Dendritic cell treated with granulocyte-macrophage colony-stimulating factor and Interleukin-4, amounts not matched to agents 40 ng/mL and 50 ng/mL, for 4 days (primary cell): Measurements from ENCODE around the gene PCSK5.

Source experiments
- H3K27ac Mint-ChIP-seq: one replicate; pipeline ENCODE4 v1.8.0; 2022; ENCODE audit warnings: mild to moderate bottlenecking, mixed read lengths
- H3K27me3 Mint-ChIP-seq: one replicate; pipeline ENCODE4 v1.8.0; 2022; ENCODE audit warnings: mild to moderate bottlenecking, mixed read lengths
- H3K36me3 Mint-ChIP-seq: one replicate; pipeline ENCODE4 v1.8.0; 2022; ENCODE audit warnings: low read depth, mixed read lengths
- H3K4me1 Mint-ChIP-seq: one replicate; pipeline ENCODE4 v1.8.0; 2022; ENCODE audit warnings: low read depth, mixed read lengths
- H3K4me3 Mint-ChIP-seq: one replicate; pipeline ENCODE4 v1.8.0; 2022; ENCODE audit warnings: mild to moderate bottlenecking, moderate library complexity, mixed read lengths
- H3K9me3 Mint-ChIP-seq: one replicate; pipeline ENCODE4 v1.8.0; 2022; ENCODE audit warnings: mixed read lengths
- intact Hi-C: fragments of 100-400 bp; cut with micrococcal nuclease; formaldehyde crosslinking; loops from one replicate; pipeline ENCODE4 v1.15.0; 2022

Gene PCSK5

DNA sequence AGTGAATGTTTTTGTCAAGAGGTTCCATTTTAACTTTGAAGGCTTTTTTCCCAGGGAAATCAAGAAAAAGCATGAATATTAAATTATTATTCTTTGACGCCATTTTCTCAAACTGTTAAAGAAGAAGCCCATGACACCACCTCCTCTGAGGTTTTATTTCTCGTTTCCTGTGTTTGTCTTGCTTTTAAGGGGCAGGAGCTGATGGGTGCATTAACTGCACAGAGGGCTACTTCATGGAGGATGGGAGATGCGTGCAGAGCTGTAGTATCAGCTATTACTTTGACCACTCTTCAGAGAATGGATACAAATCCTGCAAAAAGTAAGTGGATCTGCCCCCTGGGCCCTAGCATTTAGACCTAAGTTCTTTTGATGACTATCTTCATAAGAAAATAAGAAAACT lies 298.4 kb downstream of the PCSK5 start:
- Mint-ChIP-seq H3K4me1 (no peaks in the 10 kb centered on the region), H3K4me3 (no peak overlapping the region), H3K36me3 (peaks cover 64% of the 10 kb centered on the region), H3K27ac (no peak overlapping the region), H3K27me3 (no peaks in the 10 kb centered on the region), H3K9me3 (no peaks in the 10 kb centered on the region)
- intact Hi-C loops: no loop called here

DNA sequence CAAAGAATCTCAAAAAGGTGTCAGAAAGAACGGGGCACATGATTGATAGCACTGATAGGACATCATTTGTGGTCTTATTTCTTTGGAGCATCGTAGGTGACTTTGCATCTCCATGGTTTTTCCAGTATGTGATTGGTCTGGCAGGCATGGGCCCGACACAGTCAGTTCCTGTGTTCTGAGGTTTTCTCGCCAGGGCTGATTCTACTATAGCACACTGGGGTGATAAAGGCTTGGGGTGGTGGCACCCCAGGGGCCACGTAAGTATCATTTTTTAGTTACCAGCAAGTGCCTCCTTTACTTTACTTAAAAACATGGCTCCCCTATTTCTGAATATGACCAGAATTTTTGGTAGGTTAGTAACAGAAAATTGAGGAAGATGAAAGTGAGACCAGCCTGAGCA lies 301.0 kb downstream of the PCSK5 start:
- H3K9me3 Mint-ChIP-seq: no peaks in the 10 kb centered on the region
- H3K4me1 Mint-ChIP-seq: no peaks in the 10 kb centered on the region
- no peaks in the 10 kb centered on the region for H3K27me3 Mint-ChIP-seq
- intact Hi-C loops: no loop called here
- H3K36me3 Mint-ChIP-seq: peaks cover 60% of the 10 kb centered on the region
- H3K27ac Mint-ChIP-seq: no peak overlapping the region
- H3K4me3 Mint-ChIP-seq: no peak overlapping the region

DNA sequence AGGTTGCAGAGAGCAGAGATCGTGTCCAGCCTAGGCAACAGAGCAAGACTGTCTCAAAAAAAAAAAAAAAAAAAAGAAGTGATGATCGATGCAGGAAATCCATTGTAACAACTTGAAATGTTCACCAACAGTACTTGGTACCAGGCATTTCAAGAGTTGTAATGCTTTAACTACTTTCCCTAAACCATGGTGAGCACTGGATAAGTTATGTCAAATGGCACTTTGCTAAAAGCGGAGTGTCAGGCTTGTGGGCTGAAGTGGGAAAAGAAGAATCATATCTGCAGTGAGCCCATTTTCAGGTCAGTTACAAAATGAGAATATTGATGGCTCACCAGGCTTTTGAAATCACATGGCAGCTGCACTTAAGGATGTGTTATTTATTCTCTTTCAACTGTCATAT lies 301.5 kb downstream of the PCSK5 start:
- intact Hi-C loops: no loop called here
- peaks cover 60% of the 10 kb centered on the region for H3K36me3 Mint-ChIP-seq
- no peak overlapping the region for H3K4me3 Mint-ChIP-seq
- no peaks in the 10 kb centered on the region for H3K9me3 Mint-ChIP-seq
- H3K27me3 Mint-ChIP-seq: no peaks in the 10 kb centered on the region
- H3K4me1 Mint-ChIP-seq: no peaks in the 10 kb centered on the region
- H3K27ac Mint-ChIP-seq: no peak overlapping the region

DNA sequence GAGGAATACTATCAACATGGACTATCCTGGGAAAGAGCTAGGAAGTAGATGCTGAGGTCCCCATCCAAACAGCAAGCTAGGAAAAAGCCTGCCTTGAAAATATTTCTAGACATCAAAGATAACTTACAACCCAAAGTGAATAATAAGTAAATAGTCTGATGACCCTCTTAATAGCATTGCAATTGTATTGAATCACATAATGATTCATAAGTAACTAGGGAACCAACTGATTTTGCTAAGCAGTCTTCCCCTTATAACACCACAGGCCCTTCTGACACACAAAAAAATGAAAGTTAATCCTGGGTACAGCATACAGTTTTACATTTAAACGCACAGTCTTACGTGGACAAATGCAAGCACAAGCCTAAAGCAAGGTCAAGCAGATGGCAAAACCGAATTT lies 304.4 kb downstream of the PCSK5 start:
- H3K4me1 Mint-ChIP-seq: no peaks in the 10 kb centered on the region
- H3K4me3 Mint-ChIP-seq: no peak overlapping the region
- no peaks in the 10 kb centered on the region for H3K9me3 Mint-ChIP-seq
- no peak overlapping the region for H3K27ac Mint-ChIP-seq
- no peaks in the 10 kb centered on the region for H3K27me3 Mint-ChIP-seq
- intact Hi-C loops: no loop called here
- peaks cover 42% of the 10 kb centered on the region for H3K36me3 Mint-ChIP-seq

DNA sequence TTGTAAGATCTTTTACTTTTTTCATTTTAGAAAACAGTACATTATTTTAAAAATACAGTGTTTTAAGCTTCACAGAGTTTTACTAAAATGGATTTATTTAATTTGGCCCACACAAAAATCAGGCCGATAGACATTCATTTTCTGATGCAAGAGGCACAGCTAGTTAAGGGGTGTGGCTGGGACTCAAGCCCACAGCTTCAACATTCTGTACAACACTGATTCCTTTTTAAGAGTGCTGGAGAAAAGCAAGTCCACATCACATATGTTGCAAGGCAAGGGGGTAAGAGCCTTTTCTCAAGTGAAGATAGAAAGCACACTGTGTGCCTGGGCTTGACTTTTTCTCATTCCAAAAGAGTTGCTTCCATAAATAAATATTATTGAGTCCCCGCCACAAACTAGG lies 307.9 kb downstream of the PCSK5 start:
- Mint-ChIP-seq H3K36me3 (peaks cover 13% of the 10 kb centered on the region), H3K4me1 (peaks cover 4% of the 10 kb centered on the region), H3K9me3 (no peaks in the 10 kb centered on the region), H3K27ac (no peak overlapping the region), H3K4me3 (no peak overlapping the region), H3K27me3 (no peaks in the 10 kb centered on the region)
- intact Hi-C loops: no loop called here

DNA sequence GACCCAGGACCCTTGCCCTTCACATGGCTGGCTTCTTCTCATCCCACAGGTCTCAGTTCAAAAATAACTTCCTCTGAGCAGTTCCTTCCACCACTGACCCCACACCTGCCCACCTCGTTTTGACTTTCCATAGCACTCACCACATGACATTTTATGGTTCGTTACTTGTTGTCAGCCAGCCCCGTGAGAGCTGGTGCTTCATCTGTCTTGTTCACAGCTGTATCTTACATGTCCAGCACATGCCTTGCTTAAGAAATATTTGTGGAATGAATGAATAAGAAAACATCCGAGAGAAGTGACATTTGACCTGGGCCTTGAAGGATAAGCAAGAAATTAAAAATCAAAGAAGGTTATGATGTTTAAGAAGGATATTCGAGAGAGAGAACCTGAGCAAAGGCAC lies 309.8 kb downstream of the PCSK5 start:
- Mint-ChIP-seq H3K27me3 (peaks cover 4% of the 10 kb centered on the region), H3K9me3 (no peaks in the 10 kb centered on the region), H3K36me3 (no peaks in the 10 kb centered on the region), H3K27ac (no peak overlapping the region), H3K4me3 (no peak overlapping the region), H3K4me1 (peaks cover 5% of the 10 kb centered on the region)
- intact Hi-C loops: no loop called here

DNA sequence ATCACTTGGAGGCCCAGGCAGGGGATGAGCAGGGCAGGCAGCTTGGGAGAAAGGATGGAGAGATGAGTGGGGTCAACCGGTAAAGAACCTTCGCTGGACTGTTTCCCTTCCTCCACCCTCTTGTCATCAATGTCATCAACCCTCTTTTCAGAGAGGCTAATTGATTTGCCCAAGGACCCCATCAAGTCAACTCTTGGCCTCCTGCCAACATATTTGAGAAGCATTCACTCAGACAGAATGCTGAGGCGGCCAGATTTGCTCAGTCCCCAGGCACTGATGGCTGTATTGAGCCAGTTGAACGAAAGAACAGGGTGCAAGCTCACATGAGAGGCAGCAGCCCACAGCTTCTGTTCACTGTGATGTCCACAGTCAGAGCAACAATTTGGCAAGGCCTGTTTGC lies 310.3 kb downstream of the PCSK5 start:
- H3K36me3 Mint-ChIP-seq: no peaks in the 10 kb centered on the region
- no peaks in the 10 kb centered on the region for H3K9me3 Mint-ChIP-seq
- H3K27ac Mint-ChIP-seq: no peak overlapping the region
- peaks cover 5% of the 10 kb centered on the region for H3K4me1 Mint-ChIP-seq
- H3K27me3 Mint-ChIP-seq: peaks cover 4% of the 10 kb centered on the region
- no peak overlapping the region for H3K4me3 Mint-ChIP-seq
- intact Hi-C loops: no loop called here

DNA sequence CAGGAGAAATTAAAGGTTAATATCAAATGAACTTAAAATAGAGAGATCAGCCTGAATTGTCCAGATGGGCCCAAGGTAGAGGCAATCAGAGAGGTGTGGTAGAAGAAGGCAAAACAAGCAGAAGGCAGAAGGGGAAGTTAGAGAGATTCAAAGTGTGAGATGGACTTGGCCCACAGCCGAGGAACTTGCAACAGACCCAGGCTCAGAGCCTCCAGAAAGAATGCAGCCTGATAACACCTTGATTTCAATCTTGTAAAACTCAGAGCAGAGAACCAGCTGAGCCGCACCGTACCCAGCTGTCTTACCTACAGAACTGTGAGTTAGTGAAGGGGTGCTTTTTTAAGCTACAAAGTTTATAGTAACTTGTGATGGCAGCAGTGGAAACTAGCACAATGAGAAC lies 312.9 kb downstream of the PCSK5 start:
- Mint-ChIP-seq H3K9me3 (no peaks in the 10 kb centered on the region), H3K4me3 (no peak overlapping the region), H3K4me1 (peaks cover 5% of the 10 kb centered on the region), H3K36me3 (no peaks in the 10 kb centered on the region), H3K27me3 (peaks cover 4% of the 10 kb centered on the region), H3K27ac (no peak overlapping the region)
- intact Hi-C loops: no loop called here

DNA sequence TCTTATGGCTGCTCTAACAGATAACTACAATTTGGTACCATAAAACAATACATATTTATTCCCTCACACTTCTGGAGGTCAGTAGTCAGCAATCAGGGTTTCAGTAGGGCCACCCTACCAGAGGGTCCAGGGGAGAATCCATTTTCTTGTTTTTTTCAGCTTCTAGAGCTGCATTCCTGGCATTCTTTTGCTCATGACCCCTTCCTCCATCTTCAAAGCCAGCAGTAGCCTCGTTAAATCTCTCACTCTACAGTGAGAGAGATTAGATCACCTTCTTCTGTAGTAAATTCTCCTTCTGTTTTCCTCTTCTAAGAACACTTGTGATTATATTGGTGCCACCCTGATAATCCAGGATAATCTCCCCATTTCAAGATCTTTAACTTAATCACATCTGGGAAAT lies 316.3 kb downstream of the PCSK5 start:
- no peaks in the 10 kb centered on the region for H3K9me3 Mint-ChIP-seq
- peaks cover 5% of the 10 kb centered on the region for H3K4me1 Mint-ChIP-seq
- no peak overlapping the region for H3K4me3 Mint-ChIP-seq
- H3K36me3 Mint-ChIP-seq: no peaks in the 10 kb centered on the region
- H3K27me3 Mint-ChIP-seq: peaks cover 8% of the 10 kb centered on the region
- H3K27ac Mint-ChIP-seq: no peak overlapping the region
- intact Hi-C loops: no loop called here

DNA sequence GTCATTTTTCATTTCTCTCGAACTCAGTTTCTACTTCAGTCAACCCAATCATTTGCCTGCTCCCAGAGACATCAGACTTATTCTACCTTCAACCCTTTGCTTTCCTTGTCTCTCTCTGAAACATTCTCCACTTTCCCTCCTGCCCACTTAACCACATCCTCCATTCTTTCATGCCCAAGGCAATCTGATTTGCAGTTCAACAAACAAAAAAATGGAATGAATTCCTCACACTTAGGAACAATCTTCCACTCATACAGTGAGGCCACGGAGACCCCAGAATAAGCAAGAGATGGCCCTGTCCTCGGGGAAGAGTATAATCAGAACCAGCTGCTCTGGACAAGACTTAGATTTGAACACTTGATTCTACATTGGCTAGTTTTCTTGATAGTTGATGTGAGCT lies 323.3 kb downstream of the PCSK5 start:
- peaks cover 36% of the 10 kb centered on the region for H3K27me3 Mint-ChIP-seq
- H3K9me3 Mint-ChIP-seq: no peaks in the 10 kb centered on the region
- no peaks in the 10 kb centered on the region for H3K36me3 Mint-ChIP-seq
- H3K4me3 Mint-ChIP-seq: no peak overlapping the region
- intact Hi-C loops: no loop called here
- H3K4me1 Mint-ChIP-seq: peaks cover 18% of the 10 kb centered on the region
- no peak overlapping the region for H3K27ac Mint-ChIP-seq

DNA sequence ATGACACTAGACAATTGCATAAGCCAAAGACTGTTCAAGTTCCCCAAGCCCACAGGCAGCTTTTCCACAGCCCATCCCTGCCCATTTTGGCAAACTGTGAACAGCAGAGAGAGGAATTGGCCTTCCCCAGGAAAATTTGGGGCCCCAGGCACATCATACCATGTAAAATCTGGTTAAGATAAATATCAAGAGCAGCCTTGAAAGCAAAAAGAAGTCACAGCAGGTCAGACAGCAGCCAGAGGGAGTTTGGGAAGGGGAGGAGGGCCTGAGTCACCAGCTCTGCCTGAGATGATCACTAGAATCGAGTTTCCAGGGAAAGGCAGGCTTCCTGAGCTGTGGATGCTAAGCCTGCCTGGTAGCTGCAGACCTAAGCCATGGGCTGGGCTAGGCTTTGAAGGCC lies 324.6 kb downstream of the PCSK5 start:
- Mint-ChIP-seq H3K9me3 (no peaks in the 10 kb centered on the region), H3K27me3 (peaks cover 47% of the 10 kb centered on the region), H3K4me3 (no peak overlapping the region), H3K4me1 (peaks cover 26% of the 10 kb centered on the region), H3K36me3 (no peaks in the 10 kb centered on the region), H3K27ac (no peak overlapping the region)
- intact Hi-C loops: no loop called here

DNA sequence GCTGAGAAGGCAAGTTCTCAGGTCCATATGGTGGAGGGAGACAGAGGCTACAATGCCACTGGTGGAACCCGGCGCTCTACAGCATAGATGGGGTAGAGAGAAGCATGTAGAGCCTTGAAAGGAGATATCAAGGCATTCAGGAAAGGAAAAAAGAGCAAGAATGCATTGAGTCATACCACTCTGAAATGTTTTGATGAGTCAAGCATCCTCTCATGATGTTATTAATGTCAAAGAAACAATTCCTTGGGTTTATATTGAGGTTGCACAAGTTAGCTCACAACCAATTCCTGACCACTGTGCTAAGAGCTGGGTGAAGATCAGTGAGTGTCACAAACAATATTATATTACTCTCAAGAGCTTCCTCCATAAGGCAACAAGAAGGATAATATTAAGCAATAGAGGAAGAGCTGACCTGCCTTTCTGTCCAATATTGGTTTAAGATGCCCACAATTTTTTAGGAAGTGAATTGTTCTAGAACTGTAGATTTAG lies 325.7 kb downstream of the PCSK5 start:
- Mint-ChIP-seq H3K27me3 (peaks cover 46% of the 10 kb centered on the region), H3K4me3 (no peak overlapping the region), H3K36me3 (no peaks in the 10 kb centered on the region), H3K9me3 (no peaks in the 10 kb centered on the region), H3K4me1 (peaks cover 31% of the 10 kb centered on the region), H3K27ac (no peak overlapping the region)
- intact Hi-C loops: no loop called here

DNA sequence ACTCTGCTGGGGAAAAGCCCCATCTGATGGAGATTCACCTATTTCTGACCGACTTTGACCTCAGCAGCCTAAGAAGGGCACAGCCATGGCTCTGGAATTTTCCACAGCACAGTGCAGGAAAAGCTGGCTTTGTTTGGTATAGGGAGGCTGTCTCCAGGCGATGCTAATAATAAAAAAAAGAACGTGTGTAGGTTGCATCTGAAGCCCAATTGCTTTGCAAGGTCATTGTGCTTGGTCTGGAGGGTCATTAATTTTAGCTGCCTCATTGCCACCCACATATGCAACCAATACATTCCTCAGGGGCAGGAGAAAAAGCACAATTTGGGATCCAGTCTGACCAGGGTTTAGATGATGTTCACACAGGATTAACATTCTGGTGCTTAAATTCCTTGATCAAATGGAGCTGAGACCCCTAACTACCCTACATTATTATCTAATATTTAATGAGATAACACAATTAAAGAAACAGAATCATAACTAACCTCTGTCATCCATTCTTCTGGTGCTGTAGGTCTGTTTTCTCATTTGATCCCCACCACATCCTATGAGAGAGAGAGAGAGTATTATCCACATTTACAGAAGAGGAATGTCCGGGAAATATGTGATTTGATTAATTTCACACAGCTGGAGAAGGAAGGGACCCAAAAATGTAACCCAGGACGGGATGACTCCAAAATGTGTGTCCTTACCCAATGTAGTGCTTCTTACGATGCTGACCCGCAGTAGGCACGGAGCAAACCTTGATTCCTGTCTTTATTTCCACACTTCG lies 327.8 kb downstream of the PCSK5 start:
- intact Hi-C loops: no loop called here
- H3K4me3 Mint-ChIP-seq: no peak overlapping the region
- H3K27ac Mint-ChIP-seq: no peak overlapping the region
- peaks cover 35% of the 10 kb centered on the region for H3K4me1 Mint-ChIP-seq
- no peaks in the 10 kb centered on the region for H3K9me3 Mint-ChIP-seq
- peaks cover 42% of the 10 kb centered on the region for H3K27me3 Mint-ChIP-seq
- no peaks in the 10 kb centered on the region for H3K36me3 Mint-ChIP-seq

DNA sequence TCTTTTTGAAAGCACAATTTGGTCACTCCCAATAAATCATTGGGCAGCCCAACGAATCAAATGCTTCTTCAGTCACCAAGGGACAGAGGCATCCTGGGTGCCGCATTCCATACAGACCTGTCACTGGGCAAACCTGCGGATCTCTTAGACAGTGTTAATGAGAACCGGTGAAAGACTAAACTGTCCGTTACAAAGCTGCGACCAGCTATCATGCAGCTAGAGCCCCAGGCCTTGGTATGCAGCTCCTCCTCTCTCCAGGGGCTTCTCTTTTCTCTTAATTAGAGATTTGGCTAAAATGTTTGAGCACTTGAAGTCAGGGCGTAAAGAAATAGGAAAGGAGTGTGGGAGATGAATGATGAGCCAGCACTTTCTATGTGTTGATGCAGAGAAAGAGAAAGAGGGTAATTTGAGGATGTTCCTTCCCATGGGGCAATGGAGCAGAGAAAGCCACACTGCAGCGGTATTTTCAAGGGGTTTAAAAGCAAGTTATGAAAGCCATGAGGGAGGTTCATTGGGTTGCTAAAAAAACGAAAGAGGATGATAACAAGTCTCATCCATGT lies 328.5 kb downstream of the PCSK5 start:
- Mint-ChIP-seq H3K4me3 (no peak overlapping the region), H3K27me3 (peaks cover 37% of the 10 kb centered on the region), H3K27ac (no peak overlapping the region), H3K36me3 (no peaks in the 10 kb centered on the region), H3K9me3 (no peaks in the 10 kb centered on the region), H3K4me1 (peaks cover 35% of the 10 kb centered on the region)
- intact Hi-C loops: no loop called here
